Endothelial cell of umbilical vein (primary cell): Measurements from ENCODE around the gene PSAP. TPM values are rescaled to one million over a fixed set of nuclear protein-coding genes. Genes with fewer than 3 reads are reported as not detected.

Source experiments
- BruUV-seq: library from RNA; stranded (reverse); fragments of 400-500 nt; replicated peaks from 2 replicates; lab custom pipeline; 2021; lab: Mats Ljungman, UMichigan
- CTCF ChIA-PET: fragments of 300-600, 350-600 bp; sonication (Branson Sonifier 250); formaldehyde crosslinking; loops from one replicate; lab custom pipeline; 2021; ENCODE audit warnings: antibody characterized with exemption, inconsistent platforms; lab: Charles Lee
- POLR2A ChIA-PET: fragments of 300-600, 350-600 bp; sonication (Branson Sonifier 250); formaldehyde crosslinking; loops from one replicate; lab custom pipeline; 2021; ENCODE audit warnings: antibody characterized with exemption, inconsistent platforms; lab: Charles Lee
- DNase-seq: peaks from one replicate; pipeline ENCODE4 v3.0.0-alpha.2; 2011; ENCODE audit warnings: low read depth, low spot score
- FAIRE-seq: peaks from 2 replicates; lab custom pipeline; 2011; peaks lifted over from hg19 to GRCh38; lab: Jason Lieb, UNC
- H2AFZ ChIP-seq: 2 replicates; pipeline ENCODE4 v1.6.0; 2012; ENCODE audit warnings: low read depth, low read length, control low read depth, inconsistent platforms
- H3K27ac ChIP-seq: 2 replicates; pipeline ENCODE4 v1.5.1; 2011; ENCODE audit warnings: low read depth, mild to moderate bottlenecking, control low read depth, low read length, moderate library complexity; ENCODE audit not compliant: insufficient read depth
- H3K27me3 ChIP-seq, 2 experiments: 2 replicates each; pipeline versions ENCODE4 v1.6.0 to v1.6.1; 2011; ENCODE audit warnings: low read length in 2 of 2, mixed read lengths in 1 of 2; ENCODE audit not compliant: control insufficient read depth in 2 of 2, insufficient read depth in 2 of 2
- H3K36me3 ChIP-seq, 2 experiments: 2 replicates in 1 of 2; 3 replicates in 1 of 2; pipeline ENCODE4 v1.5.1; 2011; ENCODE audit warnings: low read length in 2 of 2, mild to moderate bottlenecking in 1 of 2, moderate library complexity in 1 of 2; ENCODE audit not compliant: control insufficient read depth in 2 of 2, insufficient read depth in 2 of 2; ENCODE audit errors: extremely low read depth in 1 of 2
- H3K4me1 ChIP-seq: 3 replicates; pipeline ENCODE4 v1.5.1; 2011; ENCODE audit warnings: mild to moderate bottlenecking, low read length; ENCODE audit not compliant: control insufficient read depth, insufficient read depth; ENCODE audit errors: extremely low read depth
- H3K4me2 ChIP-seq: 2 replicates; pipeline ENCODE4 v1.6.1; 2011; ENCODE audit warnings: low read length, control low read depth, mixed read lengths; ENCODE audit not compliant: insufficient read depth
- H3K4me3 ChIP-seq, 3 experiments: fragments of 200-600 bp in 1 of 3; sonication (generic), shearing (Covaris generic) in 1 of 3; replicated peaks in 1 of 3; 2 replicates each; pipeline ENCODE4 v1.5.1; 2011 to 2016; ENCODE audit warnings: control low read depth in 3 of 3, low read length in 3 of 3, mild to moderate bottlenecking in 2 of 3, inconsistent platforms in 1 of 3, low read depth in 1 of 3, moderate library complexity in 1 of 3; ENCODE audit not compliant: insufficient read depth in 1 of 3
- H3K79me2 ChIP-seq: 2 replicates; pipeline ENCODE4 v1.6.0; 2012; ENCODE audit warnings: low read length, inconsistent platforms; ENCODE audit not compliant: control insufficient read depth, insufficient read depth
- H3K9ac ChIP-seq: replicated peaks from 2 replicates; pipeline ENCODE3; 2011; ENCODE audit warnings: low read length, control low read depth; ENCODE audit not compliant: insufficient read depth; ENCODE audit errors: extremely low read depth
- H3K9me1 ChIP-seq: replicated peaks from 3 replicates; pipeline ENCODE4 v1.6.0; 2011; ENCODE audit warnings: mild to moderate bottlenecking, low read length; ENCODE audit not compliant: control insufficient read depth, insufficient read depth; ENCODE audit errors: extremely low read depth
- H3K9me3 ChIP-seq: replicated peaks from 2 replicates; pipeline ENCODE4 v1.5.1; 2012; ENCODE audit warnings: low read length, inconsistent platforms; ENCODE audit not compliant: control insufficient read depth, insufficient read depth
- H4K20me1 ChIP-seq: replicated peaks from 2 replicates; pipeline ENCODE3; 2011; ENCODE audit warnings: mild to moderate bottlenecking, low read length; ENCODE audit not compliant: control insufficient read depth, insufficient read depth; ENCODE audit errors: extremely low read depth
- CTCF ChIP-seq, 2 donors: IDR thresholded peaks; 1 replicate in 1 of 2; 2 replicates in 1 of 2; pipeline ENCODE4 v1.5.1; 2011; ENCODE audit warnings: low read length in 2 of 2, mild to moderate bottlenecking in 2 of 2, moderate library complexity in 2 of 2, control low read depth in 1 of 2, inconsistent platforms in 1 of 2, low read depth in 1 of 2; ENCODE audit not compliant: insufficient read depth in 1 of 2; ENCODE audit errors: extremely low read depth in 1 of 2
- EZH2 ChIP-seq: IDR thresholded peaks from 2 replicates; pipeline ENCODE4 v1.6.1; 2012; ENCODE audit warnings: borderline replicate concordance, low read depth, mild to moderate bottlenecking, moderate library complexity, low read length, inconsistent platforms; ENCODE audit not compliant: severe bottlenecking
- FOS ChIP-seq: IDR thresholded peaks from 2 replicates; pipeline ENCODE4 v1.6.1; 2011; ENCODE audit warnings: mild to moderate bottlenecking, low read length, moderate library complexity, borderline replicate concordance; ENCODE audit not compliant: insufficient read depth
- GATA2 ChIP-seq: IDR thresholded peaks from 2 replicates; pipeline ENCODE4 v1.7.0; 2011; ENCODE audit warnings: low read depth, mild to moderate bottlenecking, moderate library complexity, mixed read lengths, low read length; ENCODE audit not compliant: insufficient read length, insufficient read depth
- JUN ChIP-seq: IDR thresholded peaks from 2 replicates; pipeline ENCODE4 v1.6.1; 2011; ENCODE audit warnings: borderline replicate concordance, low read depth; ENCODE audit not compliant: insufficient read length, insufficient read depth
- MAX ChIP-seq: IDR thresholded peaks from 2 replicates; pipeline ENCODE4 v1.6.1; 2011; ENCODE audit not compliant: insufficient read depth, insufficient read length
- MYC ChIP-seq: IDR thresholded peaks from one replicate; pipeline ENCODE4 v1.6.1; 2011; ENCODE audit warnings: mild to moderate bottlenecking, low read depth, low read length
- POLR2A ChIP-seq: IDR thresholded peaks from 2 replicates; pipeline ENCODE4 v1.6.1; 2012; ENCODE audit warnings: low read depth, mild to moderate bottlenecking, control low read depth, low read length
- POLR2AphosphoS5 ChIP-seq: IDR thresholded peaks from 2 replicates; pipeline ENCODE4 v1.6.1; 2012; ENCODE audit warnings: low read depth, mild to moderate bottlenecking, control low read depth, low read length, moderate library complexity; ENCODE audit not compliant: insufficient read depth
- dilution Hi-C: fragments of 300-500 bp; cut with MboI; formaldehyde crosslinking; loops from one replicate; pipeline ENCODE4 v1.15.0; 2019; ENCODE audit warnings: low sequenced_read_pairs; ENCODE audit not compliant: extremely low pct_ligation_motif_present
- intact Hi-C: fragments of 100-400 bp; cut with micrococcal nuclease; formaldehyde crosslinking; loops from one replicate; pipeline ENCODE4 v1.10.0; 2022
- polyA plus RNA-seq, 4 experiments: library from polyadenylated mRNA; depleted of rRNA in 3 of 4; stranded (reverse) in 3 of 4; unstranded in 1 of 4; fragments of >200 nt; gene quantifications; 2 replicates each; pipeline versions ENCODE4 v1.2.1 to v1.2.3, GENCODE V29; 2011 to 2012; ENCODE audit warnings: missing spikeins in 1 of 4
- total RNA-seq: library from RNA; stranded (reverse); gene quantifications from 2 replicates; pipeline ENCODE4 v1.2.3, GENCODE V29; 2021

PSAP gene
- total and polyA plus RNA-seq, 2 donors (not counting 3 experiments of a cell fraction or from before 2014, with no cell fraction given): 644 to 1,476 TPM

- no peak for FAIRE-seq
- CTCF ChIA-PET: interaction anchor here (0.6 kb wide), 1 partner anchor 9 kb away, joined by 3 read pairs; no protein-coding TSS in a partner anchor
- dilution Hi-C loops: no loop called here
Measured at GRCh38 chr10:71796749-71797405, 54.2 kb downstream of the PSAP start.

More at GRCh38 chr10:71796749-71797405, 54.2 kb downstream of the PSAP start:
- Histone ChIP-seq H3K79me2 (no peaks in the 10 kb centered on the region), H3K9ac (no peak overlapping the region), H4K20me1 (no peaks in the 10 kb centered on the region), H3K27me3 (no peaks in the 10 kb centered on the region), H3K4me1 (peaks cover 6% of the 10 kb centered on the region), H3K4me2 (no peak overlapping the region), H2AFZ (no peak overlapping the region), H3K9me3 (no peaks in the 10 kb centered on the region), H3K27ac (no peak overlapping the region), H3K36me3 (no peaks in the 10 kb centered on the region), H3K9me1 (no peaks in the 10 kb centered on the region), H3K4me3 (no peak overlapping the region)
- BruUV-seq: no TSS peak
- intact Hi-C loops: no loop called here
- no peak for TF ChIP-seq MAX
- no peak for TF ChIP-seq FOS
- no peak for TF ChIP-seq GATA2
- TF ChIP-seq POLR2A: no peak
- no peak for TF ChIP-seq POLR2AphosphoS5
- TF ChIP-seq MYC: no peak
- no peak for TF ChIP-seq CTCF (IDR thresholded peaks at IDR 0.05; ENCODE audit: extremely low read depth in 1 of 2, insufficient read depth in 1 of 2, low read depth in 1 of 2, low read length in 2 of 2)
- TF ChIP-seq JUN: no peak
- TF ChIP-seq EZH2: no peak
- POLR2A ChIA-PET: no interaction called here
- no peak for DNase-seq
